Subcutaneous abdominal adipose tissue (tissue), 5 donors: Measurements from ENCODE around the gene POU2F1.

Experiments used
- H3K27ac ChIP-seq: one replicate; pipeline ENCODE4 v1.7.0; 2013; ENCODE audit warnings: low read depth, mild to moderate bottlenecking, inconsistent platforms, low read length, moderate library complexity
- H3K27me3 ChIP-seq, 5 donors: one replicate each; pipeline ENCODE4 v1.7.0; 2013; ENCODE audit warnings: low read length in 5 of 5, inconsistent platforms in 1 of 5; ENCODE audit not compliant: control insufficient read depth in 5 of 5, insufficient read depth in 4 of 5
- H3K36me3 ChIP-seq, 5 donors: one replicate each; pipeline ENCODE4 v1.7.0; 2013; ENCODE audit warnings: low read length in 5 of 5; ENCODE audit not compliant: control insufficient read depth in 5 of 5, insufficient read depth in 5 of 5
- H3K4me1 ChIP-seq, 5 donors: one replicate each; pipeline ENCODE4 v1.7.0; 2013; ENCODE audit warnings: low read length in 5 of 5, mild to moderate bottlenecking in 3 of 5, moderate library complexity in 1 of 5; ENCODE audit not compliant: control insufficient read depth in 5 of 5, insufficient read depth in 5 of 5
- H3K4me3 ChIP-seq, 5 donors: one replicate each; pipeline ENCODE4 v1.7.0; 2013; ENCODE audit warnings: low read length in 5 of 5, low read depth in 1 of 5
- H3K9ac ChIP-seq, 5 donors: one replicate each; pipeline ENCODE4 v1.7.0; 2013; ENCODE audit warnings: low read length in 5 of 5, mild to moderate bottlenecking in 4 of 5, moderate library complexity in 3 of 5
- H3K9me3 ChIP-seq, 5 donors: one replicate each; pipeline ENCODE4 v1.7.0; 2013; ENCODE audit warnings: low read length in 5 of 5; ENCODE audit not compliant: control insufficient read depth in 5 of 5
- donor health status: healthy.
- donor health status: healthy.
- donor health status: healthy.
- donor health status: healthy.
- donor health status: healthy.

Gene POU2F1

DNA sequence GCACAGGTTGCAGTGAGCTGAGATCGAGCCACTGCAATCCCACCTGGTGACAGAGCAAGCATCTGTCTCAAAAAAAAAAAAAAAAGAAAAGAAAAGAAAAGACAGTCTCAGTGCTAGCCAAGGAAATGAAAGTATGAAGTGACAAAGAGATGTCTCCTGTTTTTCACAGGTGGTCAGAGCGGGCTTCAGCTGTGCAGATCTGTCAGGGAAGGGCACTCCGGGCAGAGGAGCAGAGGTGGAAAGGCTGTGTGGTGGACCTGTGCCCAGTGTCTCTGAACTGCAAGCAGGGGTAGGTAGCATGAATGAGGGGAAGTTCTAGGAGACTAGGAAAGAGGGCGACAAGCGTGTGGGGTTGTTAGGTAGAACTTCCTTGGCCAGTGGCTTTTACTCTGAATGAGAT lies 230.2 kb downstream of the POU2F1 start:
- H3K9me3 ChIP-seq = no peaks in the 10 kb centered on the region
- peaks cover 0 to 21% (median 8%) of the 10 kb centered on the region in 5 donors for H3K4me1 ChIP-seq
- no peak overlapping the region for H3K4me3 ChIP-seq
- H3K36me3 ChIP-seq = no peaks in the 10 kb centered on the region
- H3K9ac ChIP-seq = no peak overlapping the region
- peaks cover 0 to 4% (median 0%) of the 10 kb centered on the region in 5 donors for H3K27me3 ChIP-seq
- no peak overlapping the region for H3K27ac ChIP-seq

DNA sequence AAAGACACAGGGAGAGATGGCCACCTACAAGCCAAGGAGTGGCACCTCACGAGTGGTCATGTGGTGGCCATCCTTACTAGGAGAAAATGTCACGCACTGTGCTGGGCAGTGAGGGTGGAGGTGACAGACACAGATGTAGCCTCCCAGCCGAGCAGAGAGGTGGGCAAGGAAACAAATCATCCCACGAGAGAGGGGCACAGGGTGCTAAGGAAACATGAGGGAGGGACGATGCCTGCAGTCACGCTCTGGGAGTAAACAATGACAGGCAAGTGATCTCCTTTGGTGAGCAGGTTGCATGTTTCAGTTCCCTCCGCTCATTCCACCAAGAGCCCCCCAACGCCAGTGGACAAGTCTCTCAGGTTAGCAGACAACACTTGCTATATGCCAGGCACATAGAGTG lies 231.8 kb downstream of the POU2F1 start:
- H3K27me3 ChIP-seq = no peaks in the 10 kb centered on the region
- H3K4me3 ChIP-seq = no peak overlapping the region
- peaks cover 0 to 22% (median 11%) of the 10 kb centered on the region in 5 donors for H3K4me1 ChIP-seq
- no peaks in the 10 kb centered on the region for H3K9me3 ChIP-seq
- no peak overlapping the region for H3K9ac ChIP-seq
- no peaks in the 10 kb centered on the region for H3K36me3 ChIP-seq
- H3K27ac ChIP-seq = no peak overlapping the region

DNA sequence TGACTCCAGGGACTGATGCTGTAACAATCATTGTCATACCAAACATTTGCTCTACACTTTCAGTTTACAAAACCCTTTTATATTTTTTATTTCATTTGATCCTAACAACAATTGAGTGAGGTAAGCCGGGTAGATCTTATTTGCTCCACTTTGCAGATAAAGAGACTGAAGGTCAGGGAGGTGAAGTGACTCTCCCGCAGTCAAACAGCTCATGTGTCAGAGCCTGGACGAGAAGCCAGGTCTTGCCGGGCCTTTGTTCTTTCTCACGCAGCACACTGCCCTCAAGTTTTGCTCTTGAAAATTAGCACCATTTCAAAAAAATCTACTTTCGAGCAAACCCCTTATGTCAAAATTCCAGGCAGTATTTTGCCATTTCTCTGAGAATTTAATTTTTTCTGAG lies 232.4 kb downstream of the POU2F1 start:
- Histone ChIP-seq H3K36me3 (no peaks in the 10 kb centered on the region), H3K9me3 (no peaks in the 10 kb centered on the region), H3K9ac (no peak overlapping the region), H3K27ac (no peak overlapping the region), H3K4me1 (peaks cover 0 to 20% (median 11%) of the 10 kb centered on the region in 5 donors), H3K4me3 (no peak overlapping the region), H3K27me3 (no peaks in the 10 kb centered on the region)

DNA sequence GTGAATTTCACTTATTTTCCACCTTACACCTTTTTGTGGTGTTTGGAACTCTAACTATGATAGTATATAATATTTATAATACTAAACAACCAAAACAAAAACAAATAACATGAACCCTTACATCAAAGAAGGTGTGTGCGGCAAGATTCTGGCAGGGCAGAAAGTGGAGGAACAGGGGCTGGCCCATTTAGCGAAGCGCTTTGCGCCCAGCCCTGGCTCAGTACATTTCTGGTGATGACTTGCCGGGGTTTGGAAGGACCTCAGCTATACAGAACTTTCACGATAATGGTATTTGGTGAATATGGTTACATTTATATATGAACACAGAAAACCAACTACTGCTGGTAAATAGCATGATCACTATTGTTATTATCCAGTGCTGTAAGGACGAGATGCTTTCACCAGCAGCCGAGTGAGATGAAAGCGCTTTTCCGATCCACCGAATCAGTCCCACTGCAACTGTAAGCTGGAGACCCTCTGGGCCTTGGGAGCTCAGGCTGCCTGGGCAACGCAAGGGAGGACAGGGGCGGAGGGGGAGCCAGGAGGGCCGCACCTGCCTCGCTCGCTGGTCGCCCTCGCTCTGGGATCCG lies 233.7 kb downstream of the POU2F1 start:
- peak overlapping the region; percentile 50 for H3K27ac ChIP-seq
- peak overlapping the region; percentile 48 to 91 (median 83) for H3K9ac ChIP-seq
- H3K4me1 ChIP-seq = peaks cover 0 to 20% (median 11%) of the 10 kb centered on the region in 5 donors
- no peaks in the 10 kb centered on the region for H3K27me3 ChIP-seq
- H3K36me3 ChIP-seq = no peaks in the 10 kb centered on the region
- H3K9me3 ChIP-seq = no peaks in the 10 kb centered on the region
- H3K4me3 ChIP-seq = peak overlapping the region; percentile 49 to 95 (median 84)

DNA sequence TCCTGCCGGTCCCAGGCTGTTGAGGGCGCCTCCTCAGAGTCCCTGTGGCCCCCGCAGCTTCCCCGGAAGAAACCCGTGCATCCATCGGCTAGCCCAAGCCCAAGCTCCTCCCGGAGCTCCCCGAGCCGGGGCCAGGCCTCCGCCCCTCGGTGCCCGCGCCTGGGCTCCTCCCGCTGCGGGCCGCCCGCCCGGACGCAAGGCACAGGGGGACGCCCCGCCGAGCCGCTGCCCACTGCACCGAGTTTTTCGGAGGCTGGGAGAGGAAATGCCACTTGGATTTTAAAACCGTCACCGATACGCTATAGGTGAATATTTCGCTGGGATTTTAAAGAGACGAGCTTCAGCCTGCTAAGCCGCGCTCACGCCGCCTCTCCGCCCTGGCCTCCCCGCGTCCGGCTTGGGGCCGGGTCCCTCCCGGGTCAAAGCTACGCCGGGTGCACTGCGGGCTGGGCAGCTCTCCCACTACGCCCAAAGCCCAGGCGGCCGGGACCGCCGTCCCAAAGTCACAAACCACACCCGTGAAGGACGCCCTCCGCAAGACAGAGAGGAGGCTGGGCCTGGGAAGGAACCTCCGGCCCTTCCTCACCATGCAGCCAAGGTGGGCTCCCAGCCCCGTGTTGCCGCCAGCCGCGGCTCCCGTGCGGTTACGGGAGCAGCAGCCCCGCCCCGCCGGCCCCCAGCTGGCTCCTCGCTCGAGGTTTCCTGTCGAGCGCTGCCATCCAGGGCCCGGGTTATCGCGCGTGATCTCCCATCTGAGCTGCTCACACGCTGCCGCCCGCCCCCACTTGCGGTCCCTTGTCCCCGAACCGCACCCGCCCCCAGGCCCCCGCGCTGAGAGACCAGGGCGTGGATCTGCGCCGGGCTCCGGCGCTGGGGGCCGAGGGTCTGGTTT lies 234.5 kb downstream of the POU2F1 start:
- Histone ChIP-seq H3K27ac (peak overlapping the region; percentile 50), H3K36me3 (no peaks in the 10 kb centered on the region), H3K4me1 (peaks cover 0 to 20% (median 11%) of the 10 kb centered on the region in 5 donors), H3K9ac (peak overlapping the region; percentile 48 to 91 (median 83)), H3K27me3 (no peaks in the 10 kb centered on the region), H3K4me3 (peak overlapping the region in 4 of 5 donors; percentile 84 to 95 (median 84)), H3K9me3 (no peaks in the 10 kb centered on the region)

DNA sequence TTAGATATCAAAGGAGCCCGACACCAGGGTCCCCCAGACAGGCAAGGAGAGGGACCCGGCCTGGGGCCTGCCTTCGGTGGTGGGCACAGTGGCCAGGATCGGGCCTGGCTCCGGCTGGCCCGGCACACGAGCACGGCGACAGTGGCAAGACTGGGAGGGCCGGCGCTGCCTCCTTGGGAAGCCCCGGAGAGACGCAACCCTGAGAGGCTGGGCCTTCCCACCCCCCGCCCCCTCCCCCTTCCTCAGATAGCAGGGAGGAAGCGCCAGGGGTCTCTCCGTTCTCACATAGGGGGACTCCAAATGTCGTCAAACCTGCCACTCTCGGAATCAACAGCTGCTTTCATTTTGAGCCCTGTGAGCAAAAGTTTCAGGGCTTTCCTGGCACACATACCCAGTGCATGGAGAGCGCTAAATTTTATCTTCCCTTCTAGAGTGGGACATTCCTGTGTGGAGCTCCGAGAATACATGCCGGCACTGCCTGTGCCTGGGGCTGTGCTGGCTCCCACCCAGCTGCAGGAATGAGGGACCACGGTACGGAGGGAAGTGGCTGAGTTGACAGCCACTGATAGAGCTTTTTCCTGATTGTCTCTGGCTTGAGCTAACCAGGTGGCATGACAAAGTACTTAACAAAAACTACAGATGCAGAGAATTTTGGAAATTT lies 235.2 kb downstream of the POU2F1 start:
- H3K9me3 ChIP-seq = no peaks in the 10 kb centered on the region
- peak overlapping the region; percentile 76 to 95 (median 84) for H3K4me3 ChIP-seq
- peaks cover 0 to 20% (median 11%) of the 10 kb centered on the region in 5 donors for H3K4me1 ChIP-seq
- peak overlapping the region in 4 of 5 donors; percentile 35 to 91 (median 86) for H3K9ac ChIP-seq
- H3K27me3 ChIP-seq = peaks cover 0 to 1% (median 0%) of the 10 kb centered on the region in 5 donors
- H3K27ac ChIP-seq = no peak overlapping the region
- no peaks in the 10 kb centered on the region for H3K36me3 ChIP-seq

DNA sequence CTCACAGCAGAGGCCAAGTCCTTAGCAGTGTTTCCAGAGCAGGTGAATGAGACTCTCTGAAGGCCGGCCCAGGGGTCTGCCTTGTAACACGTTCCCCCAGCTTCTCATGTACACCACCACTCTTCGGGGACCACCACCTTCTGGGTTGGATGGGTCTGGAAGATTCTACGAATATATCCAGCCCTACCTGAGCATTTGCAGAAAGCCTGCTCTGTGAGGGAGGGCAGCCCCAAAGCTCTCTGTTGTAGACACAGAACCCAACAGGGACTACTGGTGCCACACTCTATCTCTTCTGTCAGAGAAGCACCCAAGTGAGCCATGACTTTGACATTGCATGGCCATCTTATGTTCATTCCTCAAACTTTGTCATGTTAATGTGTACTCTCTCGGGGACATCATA lies 235.8 kb downstream of the POU2F1 start:
- peaks cover 0 to 3% (median 0%) of the 10 kb centered on the region in 5 donors for H3K27me3 ChIP-seq
- no peaks in the 10 kb centered on the region for H3K36me3 ChIP-seq
- peak overlapping the region in 3 of 5 donors; percentile 30 to 80 (median 35) for H3K9ac ChIP-seq
- H3K4me1 ChIP-seq = peaks cover 0 to 20% (median 11%) of the 10 kb centered on the region in 5 donors
- H3K27ac ChIP-seq = no peak overlapping the region
- no peaks in the 10 kb centered on the region for H3K9me3 ChIP-seq
- H3K4me3 ChIP-seq = peak overlapping the region in 4 of 5 donors; percentile 84 to 95 (median 84)

DNA sequence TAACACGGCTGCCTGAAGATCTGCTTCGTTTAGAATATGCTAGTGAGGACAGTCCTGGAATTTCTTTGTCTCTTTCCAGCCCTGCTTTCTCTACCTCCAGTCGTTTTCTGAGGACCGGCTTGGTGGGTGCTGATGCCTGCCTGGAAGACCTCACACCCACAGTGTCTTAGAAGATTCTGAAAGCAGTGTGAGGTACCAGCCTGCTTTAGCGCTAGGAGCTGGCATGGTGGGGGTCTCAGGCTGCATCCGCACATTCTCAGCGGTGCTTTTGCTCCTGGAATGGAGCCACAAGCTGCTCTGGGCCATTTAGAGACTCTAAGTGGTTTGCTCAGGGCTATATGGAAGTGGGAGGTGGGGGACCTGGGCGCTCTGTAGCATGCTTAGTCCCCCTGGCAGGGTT lies 236.2 kb downstream of the POU2F1 start:
- no peak overlapping the region for H3K27ac ChIP-seq
- H3K9ac ChIP-seq = no peak overlapping the region
- no peaks in the 10 kb centered on the region for H3K9me3 ChIP-seq
- H3K4me3 ChIP-seq = no peak overlapping the region
- peaks cover 0 to 20% (median 11%) of the 10 kb centered on the region in 5 donors for H3K4me1 ChIP-seq
- no peaks in the 10 kb centered on the region for H3K36me3 ChIP-seq
- H3K27me3 ChIP-seq = peaks cover 0 to 3% (median 0%) of the 10 kb centered on the region in 5 donors

DNA sequence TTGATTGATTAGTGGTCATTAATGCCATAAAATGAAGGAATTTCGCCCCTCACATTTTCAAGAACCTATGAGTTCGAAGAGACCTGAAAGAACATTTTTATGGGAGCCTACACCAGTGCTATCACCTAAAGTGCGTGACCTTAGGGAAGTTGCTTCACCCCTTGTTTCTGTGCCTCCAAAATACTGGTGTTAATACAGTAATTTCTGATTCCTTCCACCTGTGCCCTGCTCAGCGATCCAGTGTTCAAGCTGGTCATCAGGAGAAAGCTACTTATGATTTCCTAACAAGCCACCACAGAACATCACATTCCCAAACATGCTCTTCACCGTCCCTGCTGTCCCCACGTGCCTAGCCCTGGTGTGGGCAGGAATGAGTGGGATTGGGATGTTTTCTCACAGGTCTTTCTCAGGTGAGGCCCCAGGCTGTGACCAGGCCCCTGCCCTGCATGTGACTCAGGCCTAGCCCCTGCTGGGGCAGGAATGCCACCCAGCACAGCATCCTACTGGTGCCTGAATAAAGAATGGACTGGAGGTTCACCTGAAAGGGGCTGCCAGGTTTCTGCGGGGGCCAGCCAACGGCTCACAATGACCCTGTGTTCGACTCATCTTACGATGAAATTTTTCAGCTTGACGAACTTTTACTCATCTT lies 237.4 kb downstream of the POU2F1 start:
- Histone ChIP-seq H3K27me3 (peaks cover 0 to 4% (median 0%) of the 10 kb centered on the region in 5 donors), H3K36me3 (no peaks in the 10 kb centered on the region), H3K4me1 (peaks cover 0 to 20% (median 11%) of the 10 kb centered on the region in 5 donors), H3K9ac (no peak overlapping the region), H3K9me3 (no peaks in the 10 kb centered on the region), H3K4me3 (no peak overlapping the region), H3K27ac (no peak overlapping the region)
